ENCODE measurements around the gene TRPM3. TPM values are rescaled to one million over a fixed set of nuclear protein-coding genes. Genes with fewer than 3 reads are reported as not detected.

TRPM3 gene
- total RNA-seq, 4 donors from 2014 or later = 0.57 to 4.4 (median 1.4) TPM; not detected in 1

- no peak for TF ChIP-seq CTCF (IDR thresholded peaks at IDR 0.05; ENCODE audit: low read depth)
Observed at GRCh38 chr9:70874451-70874850, 247.0 kb downstream of the TRPM3 start.

- TF ChIP-seq CTCF (IDR thresholded peaks at IDR 0.05; ENCODE audit: low read depth) = no peak
Observed at GRCh38 chr9:70873506-70873905, 247.9 kb downstream of the TRPM3 start.

- TF ChIP-seq CTCF (IDR thresholded peaks at IDR 0.05; ENCODE audit: low read depth) = no peak
Observed at GRCh38 chr9:70868661-70869652, 252.5 kb downstream of the TRPM3 start.

GRCh38 chr9:70868041-70868440 is 253.4 kb downstream of the TRPM3 start:
- TF ChIP-seq CTCF (IDR thresholded peaks at IDR 0.05; ENCODE audit: low read depth) = no peak

- no peak for TF ChIP-seq CTCF (IDR thresholded peaks at IDR 0.05; ENCODE audit: low read depth)
Observed at GRCh38 chr9:70865471-70865870, 255.9 kb downstream of the TRPM3 start.

GRCh38 chr9:70861797-70862196 is 259.6 kb downstream of the TRPM3 start:
- no peak for TF ChIP-seq CTCF (IDR thresholded peaks at IDR 0.05; ENCODE audit: low read depth)

GRCh38 chr9:70861376-70861775 is 260.0 kb downstream of the TRPM3 start:
- TF ChIP-seq CTCF (IDR thresholded peaks at IDR 0.05; ENCODE audit: low read depth) = no peak

Measured in subcutaneous adipose tissue (tissue), 4 donors.